Measurements from ENCODE around the gene NFATC2.

GRCh38 chr20:51345601-51346101, 196.9 kb downstream of the NFATC2 start:
- TF ChIP-seq CTCF (IDR thresholded peaks at IDR 0.05) (no peak), TCF12 (IDR thresholded peaks at IDR 0.05) (peak; percentile 79), NRF1 (IDR thresholded peaks at IDR 0.05; ENCODE audit: low read depth, low read length) (no peak), JUND (IDR thresholded peaks at IDR 0.05) (0 out of 2 replicates have a peak, but pooled peaks have one; percentile 10), ZBTB33 (IDR thresholded peaks at IDR 0.05; ENCODE audit: borderline replicate concordance, low read depth) (no peak), YY1 (IDR thresholded peaks at IDR 0.05; ENCODE audit: low read depth) (no peak), MAX (IDR thresholded peaks at IDR 0.05; ENCODE audit: low read depth) (no peak)
